Fibroblast of villous mesenchyme (primary cell): ENCODE results near the gene SPEN. TPM values are rescaled to one million over a fixed set of nuclear protein-coding genes. Genes with fewer than 3 reads are reported as not detected.

Experiments used
- DNase-seq: peaks from one replicate; pipeline ENCODE4 v3.0.0-alpha.2; 2010; ENCODE audit warnings: low read depth
- H3K4me3 ChIP-seq: 2 replicates; pipeline ENCODE4 v1.5.1; 2011; ENCODE audit warnings: low read depth, mild to moderate bottlenecking, low read length
- CTCF ChIP-seq: IDR thresholded peaks from 2 replicates; pipeline ENCODE4 v1.5.1; 2012; ENCODE audit warnings: low read depth, mild to moderate bottlenecking, low read length; ENCODE audit not compliant: insufficient read depth
- small RNA-seq: library from RNA; depleted of rRNA; stranded (forward); fragments of <200 nt; gene quantifications from one replicate; pipeline ENCODE3, GENCODE V24; 2012
- total RNA-seq: library from RNA; depleted of rRNA; stranded (reverse); fragments of >200 nt; gene quantifications from 2 replicates; pipeline ENCODE4 v1.2.3, GENCODE V29; 2012

SPEN gene
- total RNA-seq, 1 donor: 30.2 TPM

DNA sequence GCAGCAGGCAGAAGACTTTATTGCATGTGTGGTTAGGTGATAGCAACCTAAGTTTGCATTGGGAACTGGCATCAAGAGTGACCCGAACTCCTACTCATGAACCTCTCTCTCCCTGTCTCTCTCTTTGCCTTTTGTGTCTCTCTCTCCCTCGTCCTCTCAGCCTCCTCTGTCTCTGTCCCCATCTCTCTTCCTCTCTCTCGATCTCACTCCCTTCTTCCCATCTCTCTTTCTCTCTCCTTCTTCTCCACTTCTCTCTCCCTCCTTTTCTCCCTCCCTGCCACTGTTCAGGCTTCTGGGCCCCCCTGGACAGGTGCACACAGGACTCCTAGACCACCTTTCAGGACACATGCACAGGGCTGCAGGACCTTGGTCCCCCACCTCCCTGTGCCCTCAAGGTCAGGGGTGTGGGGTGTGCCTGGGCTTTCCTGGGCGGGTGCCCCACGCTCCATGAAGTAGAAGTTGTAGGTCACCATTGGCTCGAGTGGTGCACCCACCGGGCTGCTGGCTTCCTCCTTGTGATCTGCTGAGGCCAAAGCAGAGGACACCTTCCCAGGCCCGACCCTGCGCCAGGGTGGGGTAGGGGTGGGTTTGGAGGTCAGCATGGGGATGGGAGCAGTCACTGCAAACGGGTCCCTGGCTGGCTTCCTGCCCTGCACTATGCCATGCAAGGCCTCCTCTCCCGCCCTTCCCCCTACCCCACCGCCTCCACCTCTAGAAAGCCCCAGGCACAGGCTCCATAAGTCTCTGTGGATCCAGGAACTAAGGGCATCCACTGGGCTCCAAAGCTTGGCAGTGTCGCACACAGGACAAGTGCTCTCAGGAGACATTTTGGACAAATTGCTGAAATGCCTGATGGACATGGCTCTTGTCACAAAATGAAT lies 141.6 kb downstream of the SPEN start:
- DNase-seq: no peak
- no peak for TF ChIP-seq CTCF
- H3K4me3 ChIP-seq: no peak overlapping the region

GRCh38 chr1:15989776-15990175 lies 142.3 kb downstream of the SPEN start:
- H3K4me3 ChIP-seq: no peak overlapping the region
- TF ChIP-seq CTCF: no peak
- no peak for DNase-seq

Small RNA genes lying within 50 kb of the gene (small RNA-seq; reads per million reads assigned to genes)
- gene AL034555.1: not detected
- gene AL355994.1: not detected
- gene AL355994.5: not detected

Other genes with a start within 250 kb of the SPEN start
- 15.5 and 21.3 TPM in 2 replicates for gene DDI2, start 230.2 kb upstream of the SPEN start, total RNA-seq
- gene PLEKHM2, start 163.4 kb upstream of the SPEN start, total RNA-seq: 54.0 and 61.8 TPM in 2 replicates
- gene SLC25A34, start 111.4 kb upstream of the SPEN start, total RNA-seq: under 0.01 and 0.43 TPM in 2 replicates
- gene TMEM82, start 105.2 kb upstream of the SPEN start, total RNA-seq: not detected in 2 replicates
- 188 and 255 TPM in 2 replicates for gene FBLIM1, start 88.9 kb upstream of the SPEN start, total RNA-seq
- 1.3 and 1.9 TPM in 2 replicates for gene UQCRHL, start 40.1 kb upstream of the SPEN start, total RNA-seq
- gene ZBTB17, start 128.4 kb downstream of the SPEN start, total RNA-seq: 22.5 and 31.5 TPM in 2 replicates
- gene SRARP, start 156.5 kb downstream of the SPEN start, total RNA-seq: not detected in 2 replicates
- gene HSPB7, start 170.3 kb downstream of the SPEN start, total RNA-seq: 1.7 and 3.5 TPM in 2 replicates
- gene CLCNKA, start 174.3 kb downstream of the SPEN start, total RNA-seq: not detected in 2 replicates
- gene CLCNKB, start 196.1 kb downstream of the SPEN start, total RNA-seq: under 0.01 and 0.43 TPM in 2 replicates
- under 0.01 TPM in 1 of 2 replicates, not detected in the other for gene FAM131C, start 225.9 kb downstream of the SPEN start, total RNA-seq